Measurements from ENCODE around the gene DOK5.

- TF ChIP-seq CTCF (conservative IDR thresholded peaks at IDR 0.05; ENCODE audit: low read length) (no peak), EZH2phosphoT487 (IDR thresholded peaks at IDR 0.05; ENCODE audit: borderline replicate concordance) (no peak)
These were observed 60.4 kb downstream of the DOK5 start for GRCh38 chr20:54535746-54536145.

Data from Loucy (cell line).